T-cell (primary cell): ENCODE data around the gene CCNK. TPM values are rescaled to one million over a fixed set of nuclear protein-coding genes. Genes with fewer than 3 reads are reported as not detected.

Experiments
- ATAC-seq, 4 experiments: fragments of 200-7000 bp in 3 of 4; fragments of 150-1000 bp in 1 of 4; cut with Tn5 transposase; replicated peaks in 1 of 4; 1 replicate in 3 of 4; 2 replicates in 1 of 4; pipeline ENCODE4 v1.10.0; 2021; ENCODE audit warnings: moderate library complexity in 3 of 4, mild to moderate bottlenecking in 2 of 4, moderate number of reproducible peaks in 1 of 4
- CTCF ChIA-PET, 2 donors: fragments of 300-600 bp; sonication (Branson Sonifier 250); formaldehyde crosslinking; loops; one replicate each; lab custom pipeline; 2022; ENCODE audit warnings: antibody characterized with exemption in 2 of 2; lab: Charles Lee
- POLR2A ChIA-PET, 2 donors: fragments of 300-600 bp; sonication (Branson Sonifier 250); formaldehyde crosslinking; loops; one replicate each; lab custom pipeline; 2022; ENCODE audit warnings: antibody characterized with exemption in 2 of 2; lab: Charles Lee
- DNase-seq, 35 experiments: peaks; one replicate each; pipeline versions ENCODE4 v3.0.0 to v3.0.0-alpha.2; 2013 to 2023
- H3K27ac ChIP-seq: one replicate; pipeline ENCODE4 v1.5.1; 2013; ENCODE audit warnings: low read length
- H3K27me3 ChIP-seq, 2 experiments: replicated peaks in 1 of 2; 1 replicate in 1 of 2; 2 replicates in 1 of 2; pipeline versions ENCODE4 v1.6.1 to v1.7.0; 2013; ENCODE audit warnings: low read length in 1 of 2, mixed read lengths in 1 of 2; ENCODE audit not compliant: control insufficient read depth in 2 of 2, insufficient read depth in 2 of 2; ENCODE audit errors: extremely low read depth in 1 of 2
- H3K36me3 ChIP-seq, 2 donors: 1 replicate in 1 of 2; 2 replicates in 1 of 2; pipeline versions ENCODE4 v1.6.1 to v1.7.0; 2013; ENCODE audit warnings: low read length in 1 of 2; ENCODE audit not compliant: control insufficient read depth in 2 of 2, insufficient read depth in 1 of 2; ENCODE audit errors: extremely low read depth in 1 of 2
- H3K4me1 ChIP-seq, 2 experiments: 1 replicate in 1 of 2; 2 replicates in 1 of 2; pipeline versions ENCODE4 v1.6.1 to v1.7.0; 2013; ENCODE audit warnings: low read length in 2 of 2, mixed read lengths in 1 of 2; ENCODE audit not compliant: insufficient read depth in 2 of 2, control insufficient read depth in 1 of 2; ENCODE audit errors: extremely low read depth in 1 of 2
- H3K4me3 ChIP-seq, 2 donors: 1 replicate in 1 of 2; 2 replicates in 1 of 2; pipeline versions ENCODE4 v1.5.1 to v1.7.0; 2013; ENCODE audit warnings: mild to moderate bottlenecking in 2 of 2, low read length in 1 of 2, moderate library complexity in 1 of 2; ENCODE audit not compliant: control insufficient read depth in 1 of 2; ENCODE audit errors: extremely low read depth in 1 of 2
- H3K9me3 ChIP-seq: 2 replicates; pipeline ENCODE4 v1.7.0; 2013
- H3K27ac Mint-ChIP-seq, 2 donors: one replicate each; pipeline ENCODE4 v1.8.0; 2020 to 2021; ENCODE audit warnings: mild to moderate bottlenecking in 2 of 2, mixed read lengths in 2 of 2
- H3K27me3 Mint-ChIP-seq, 2 donors: one replicate each; pipeline ENCODE4 v1.8.0; 2021 to 2022; ENCODE audit warnings: mixed read lengths in 2 of 2
- H3K36me3 Mint-ChIP-seq: one replicate; pipeline ENCODE4 v1.8.0; 2021; ENCODE audit warnings: mixed read lengths
- H3K4me1 Mint-ChIP-seq, 3 donors: one replicate each; pipeline ENCODE4 v1.8.0; 2020 to 2022; ENCODE audit warnings: mixed read lengths in 3 of 3, mild to moderate bottlenecking in 1 of 3
- H3K4me3 Mint-ChIP-seq, 3 donors: one replicate each; pipeline ENCODE4 v1.8.0; 2020 to 2022; ENCODE audit warnings: mild to moderate bottlenecking in 3 of 3, mixed read lengths in 3 of 3, moderate library complexity in 3 of 3
- H3K9me3 Mint-ChIP-seq, 3 donors: one replicate each; pipeline ENCODE4 v1.8.0; 2020 to 2022; ENCODE audit warnings: mixed read lengths in 3 of 3
- WGBS: methylation state at CpG from one replicate; pipeline ENCODE4 v1.1.5; 2013; ENCODE audit warnings: missing lambda C conversion rate; ENCODE audit not compliant: insufficient coverage; 5-methylcytosine and 5-hydroxymethylcytosine counted together
- total RNA-seq, 35 experiments: library from RNA in 6 of 35; stranded (reverse) in 6 of 35; fragments of 120-200 nt in 1 of 35; gene quantifications; one replicate each; pipeline versions ENCODE4 v1.2.1 to v1.2.4 and lab custom pipeline; 2013 to 2026

The CCNK gene
- total RNA-seq, 5 donors from 2014 or later (not counting 1 experiment from before 2014, with no cell fraction given): 61.8 to 138 (median 74.6) TPM

GRCh38 chr14:99437706-99438105, 43.5 kb upstream of the CCNK start:
- 63% methylated on average over 1 of the region's 3 CpGs for WGBS
- no peaks in the 10 kb centered on the region for H3K9me3 ChIP-seq
- peaks cover 4 to 29% of the 10 kb centered on the region in 2 donors for H3K36me3 ChIP-seq
- H3K4me3 Mint-ChIP-seq: peak overlapping the region in 1 of 3 donors; percentile 55
- ATAC-seq (no peak), DNase-seq (no peak)
- peak overlapping the region; percentile 80 to 84 for H3K27ac Mint-ChIP-seq
- H3K4me1 ChIP-seq: peaks cover 12 to 31% of the 10 kb centered on the region in 2 experiments
- H3K27me3 Mint-ChIP-seq: no peaks in the 10 kb centered on the region
- CTCF ChIA-PET: no interaction called here
- H3K4me3 ChIP-seq: no peak overlapping the region
- H3K27ac ChIP-seq: peak overlapping the region; percentile 66
- H3K9me3 Mint-ChIP-seq: no peaks in the 10 kb centered on the region
- peaks cover 54% of the 10 kb centered on the region for H3K36me3 Mint-ChIP-seq
- H3K4me1 Mint-ChIP-seq: peaks cover 47 to 62% (median 51%) of the 10 kb centered on the region in 3 donors
- POLR2A ChIA-PET: no interaction called here
- H3K27me3 ChIP-seq: no peaks in the 10 kb centered on the region

GRCh38 chr14:99440278-99440677, 40.9 kb upstream of the CCNK start:
- ChIA-PET CTCF (interaction anchor here in 1 of 2 donors (0.7 kb wide), 1 partner anchor 250 kb away, joined by 3 read pairs; no protein-coding TSS in a partner anchor), POLR2A (no interaction called here)
- no peak overlapping the region for H3K4me3 Mint-ChIP-seq
- H3K27me3 ChIP-seq: no peaks in the 10 kb centered on the region
- H3K9me3 ChIP-seq: no peaks in the 10 kb centered on the region
- no peaks in the 10 kb centered on the region for H3K27me3 Mint-ChIP-seq
- H3K4me1 Mint-ChIP-seq: peaks cover 48 to 55% (median 52%) of the 10 kb centered on the region in 3 donors
- H3K36me3 Mint-ChIP-seq: peaks cover 61% of the 10 kb centered on the region
- H3K27ac ChIP-seq: no peak overlapping the region
- no peak overlapping the region for H3K27ac Mint-ChIP-seq
- WGBS: 94% methylated on average over 14 of the region's 14 CpGs
- H3K36me3 ChIP-seq: peaks cover 7 to 26% of the 10 kb centered on the region in 2 donors
- DNase-seq: no peak
- ATAC-seq: no peak
- H3K4me3 ChIP-seq: no peak overlapping the region
- peaks cover 12 to 31% of the 10 kb centered on the region in 2 experiments for H3K4me1 ChIP-seq
- H3K9me3 Mint-ChIP-seq: no peaks in the 10 kb centered on the region

DNA sequence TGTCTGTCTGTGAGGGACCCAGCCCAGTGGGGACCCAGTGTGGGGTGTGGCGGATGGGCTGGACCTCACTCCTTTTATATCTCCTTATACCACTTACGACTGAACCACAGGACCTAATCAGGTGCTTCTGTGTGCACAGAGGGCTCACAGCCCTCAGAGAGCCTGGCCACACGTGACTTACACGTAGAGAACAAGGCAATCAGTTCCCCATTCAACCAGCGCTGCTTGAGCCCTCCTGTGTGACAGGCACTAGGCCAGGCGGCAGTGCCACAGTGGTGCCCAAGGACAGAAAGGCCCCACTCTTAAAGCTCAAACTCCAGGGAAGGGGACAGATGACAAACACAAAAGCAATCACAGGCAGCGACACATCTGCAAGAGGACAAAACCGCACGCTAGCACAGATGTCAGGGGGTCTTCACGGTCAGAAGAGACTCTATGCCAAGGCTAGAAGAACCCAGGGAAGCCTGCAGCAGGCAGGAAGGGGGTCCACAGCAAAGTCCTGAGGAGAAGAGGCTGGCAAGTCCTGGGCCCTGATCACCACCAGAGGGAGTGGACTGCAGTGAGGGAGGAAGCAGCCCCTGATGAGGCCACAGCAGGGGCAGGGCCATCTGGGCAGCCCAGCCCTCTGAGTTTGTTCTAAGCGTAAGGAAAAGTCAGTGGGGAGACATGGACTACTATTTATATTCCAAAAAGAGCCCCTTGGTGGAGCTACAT, 39.9 kb upstream of the CCNK start:
- Mint-ChIP-seq H3K4me3 (no peak overlapping the region), H3K4me1 (peaks cover 41 to 45% (median 45%) of the 10 kb centered on the region in 3 donors), H3K36me3 (peaks cover 62% of the 10 kb centered on the region), H3K27ac (peak overlapping the region in 1 of 2 donors; percentile 40), H3K9me3 (no peaks in the 10 kb centered on the region), H3K27me3 (no peaks in the 10 kb centered on the region)
- no peaks in the 10 kb centered on the region for H3K9me3 ChIP-seq
- POLR2A ChIA-PET: no interaction called here
- H3K4me3 ChIP-seq: no peak overlapping the region
- CTCF ChIA-PET: interaction anchor here in 1 of 2 donors (0.7 kb wide), 1 partner anchor 249 kb away, joined by 3 read pairs; no protein-coding TSS in a partner anchor
- ATAC-seq (no peak), DNase-seq (no peak)
- no peaks in the 10 kb centered on the region for H3K27me3 ChIP-seq
- H3K4me1 ChIP-seq: peaks cover 8 to 20% of the 10 kb centered on the region in 2 experiments
- WGBS: 100% methylated on average over 7 of the region's 11 CpGs
- H3K36me3 ChIP-seq: peaks cover 7 to 28% of the 10 kb centered on the region in 2 donors
- H3K27ac ChIP-seq: no peak overlapping the region

DNA sequence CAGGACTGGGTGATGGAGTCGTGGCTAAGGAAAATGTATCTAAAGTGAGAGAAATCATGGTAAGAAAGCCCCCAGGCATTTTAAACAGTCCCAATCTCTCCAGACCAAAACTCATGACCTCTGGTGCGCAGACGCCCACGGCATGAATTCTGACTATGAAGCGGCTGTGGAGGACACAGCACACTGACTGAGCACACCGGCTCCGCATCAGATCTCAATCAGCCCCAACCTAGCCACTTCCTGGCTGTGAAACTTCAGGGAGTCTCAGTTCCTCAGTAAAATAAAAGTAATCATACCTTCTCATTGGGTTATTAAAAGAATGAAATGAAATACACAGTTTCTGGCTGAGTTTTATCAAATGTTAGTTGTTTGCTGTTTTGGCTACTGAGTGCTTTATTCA, 39.3 kb upstream of the CCNK start:
- CTCF ChIA-PET: no interaction called here
- Mint-ChIP-seq H3K4me1 (peaks cover 35 to 39% (median 39%) of the 10 kb centered on the region in 3 donors), H3K36me3 (peaks cover 64% of the 10 kb centered on the region), H3K27ac (peak overlapping the region; percentile 40 to 44), H3K9me3 (no peaks in the 10 kb centered on the region), H3K4me3 (no peak overlapping the region), H3K27me3 (no peaks in the 10 kb centered on the region)
- 50% methylated on average over 4 of the region's 7 CpGs for WGBS
- Histone ChIP-seq H3K9me3 (no peaks in the 10 kb centered on the region), H3K27me3 (no peaks in the 10 kb centered on the region), H3K27ac (no peak overlapping the region), H3K4me3 (no peak overlapping the region), H3K36me3 (peaks cover 7 to 33% of the 10 kb centered on the region in 2 donors), H3K4me1 (peaks cover 6 to 18% of the 10 kb centered on the region in 2 experiments)
- ATAC-seq: peak in 3 of 4 experiments; percentile 55 to 71 (median 57)
- no peak for DNase-seq
- POLR2A ChIA-PET: no interaction called here

- WGBS: 100% methylated on average over 3 of the region's 7 CpGs
- Histone ChIP-seq H3K27ac (no peak overlapping the region), H3K36me3 (peaks cover 11 to 43% of the 10 kb centered on the region in 2 donors), H3K9me3 (no peaks in the 10 kb centered on the region), H3K4me1 (peaks cover 0 to 8% of the 10 kb centered on the region in 2 experiments), H3K27me3 (no peaks in the 10 kb centered on the region), H3K4me3 (no peak overlapping the region)
- Mint-ChIP-seq H3K4me3 (no peak overlapping the region), H3K36me3 (peaks cover 72% of the 10 kb centered on the region), H3K27ac (no peak overlapping the region), H3K27me3 (no peaks in the 10 kb centered on the region), H3K4me1 (peaks cover 14 to 19% (median 19%) of the 10 kb centered on the region in 3 donors), H3K9me3 (no peaks in the 10 kb centered on the region)
- no peak for ATAC-seq
- DNase-seq: no peak
- CTCF ChIA-PET: no interaction called here
- POLR2A ChIA-PET: no interaction called here
Measured at GRCh38 chr14:99445931-99446330, 35.3 kb upstream of the CCNK start.

GRCh38 chr14:99447739-99448138, 33.5 kb upstream of the CCNK start:
- no peak for DNase-seq
- peaks cover under 1 to 8% (median 1%) of the 10 kb centered on the region in 3 donors for H3K4me1 Mint-ChIP-seq
- Histone ChIP-seq H3K4me3 (no peak overlapping the region), H3K36me3 (peaks cover 9 to 45% of the 10 kb centered on the region in 2 donors), H3K9me3 (no peaks in the 10 kb centered on the region), H3K27me3 (no peaks in the 10 kb centered on the region), H3K27ac (no peak overlapping the region), H3K4me1 (no peaks in the 10 kb centered on the region)
- peaks cover 66% of the 10 kb centered on the region for H3K36me3 Mint-ChIP-seq
- ATAC-seq: no peak
- no peaks in the 10 kb centered on the region for H3K9me3 Mint-ChIP-seq
- no peak overlapping the region for H3K4me3 Mint-ChIP-seq
- H3K27me3 Mint-ChIP-seq: no peaks in the 10 kb centered on the region
- WGBS: no CpG with 5 or more reads among the region's 4 CpGs
- H3K27ac Mint-ChIP-seq: no peak overlapping the region
- CTCF ChIA-PET: no interaction called here
- POLR2A ChIA-PET: no interaction called here
